Activated CD8-positive, alpha-beta T cell treated with anti-CD3 and anti-CD28 coated beads for 36 hours (primary cell): ENCODE results near the gene PBX3. TPM values are rescaled to one million over a fixed set of nuclear protein-coding genes. Genes with fewer than 3 reads are reported as not detected.

ENCODE experiments used
- ATAC-seq: fragments of 200-7000 bp; cut with Tn5 transposase; one replicate; pipeline ENCODE4 v1.10.0; 2021; ENCODE audit warnings: mild to moderate bottlenecking, moderate library complexity
- CTCF ChIA-PET: fragments of 350-600 bp; sonication (Branson Sonifier 250); formaldehyde crosslinking; loops from one replicate; lab custom pipeline; 2021; ENCODE audit warnings: antibody characterized with exemption; lab: Charles Lee
- POLR2A ChIA-PET: fragments of 350-600 bp; sonication (Branson Sonifier 250); formaldehyde crosslinking; loops from one replicate; lab custom pipeline; 2021; ENCODE audit warnings: antibody characterized with exemption; lab: Charles Lee
- DNase-seq: peaks from one replicate; pipeline ENCODE4 v3.0.0-alpha.2; 2020
- H3K27ac Mint-ChIP-seq: one replicate; pipeline ENCODE4 v1.8.0; 2021; ENCODE audit warnings: mild to moderate bottlenecking, mixed read lengths
- H3K27me3 Mint-ChIP-seq: one replicate; pipeline ENCODE4 v1.8.0; 2021; ENCODE audit warnings: mixed read lengths
- H3K36me3 Mint-ChIP-seq: one replicate; pipeline ENCODE4 v1.8.0; 2021; ENCODE audit warnings: low read depth, mixed read lengths
- H3K4me1 Mint-ChIP-seq: one replicate; pipeline ENCODE4 v1.8.0; 2021; ENCODE audit warnings: low read depth, mixed read lengths
- H3K4me3 Mint-ChIP-seq: one replicate; pipeline ENCODE4 v1.8.0; 2021; ENCODE audit warnings: mild to moderate bottlenecking, moderate library complexity, mixed read lengths
- H3K9me3 Mint-ChIP-seq: one replicate; pipeline ENCODE4 v1.8.0; 2021; ENCODE audit warnings: mixed read lengths
- intact Hi-C: fragments of 100-400 bp; cut with micrococcal nuclease; formaldehyde crosslinking; loops from one replicate; pipeline ENCODE4 v1.10.0; 2022
- total RNA-seq, 2 experiments: library from RNA; stranded (reverse); gene quantifications; one replicate each; pipeline ENCODE4 v1.2.3, GENCODE V29; 2021
- TF ChIP-seq, protein P1 (sequence below): fragments of 200-600 bp; IDR thresholded peaks from one replicate; pipeline ENCODE4 v1.8.0; 2022; ENCODE audit warnings: antibody characterized with exemption, mild to moderate bottlenecking

PBX3 gene
- total RNA-seq, 2 experiments from 2014 or later, result 11.5 to 14.1 TPM

DNA sequence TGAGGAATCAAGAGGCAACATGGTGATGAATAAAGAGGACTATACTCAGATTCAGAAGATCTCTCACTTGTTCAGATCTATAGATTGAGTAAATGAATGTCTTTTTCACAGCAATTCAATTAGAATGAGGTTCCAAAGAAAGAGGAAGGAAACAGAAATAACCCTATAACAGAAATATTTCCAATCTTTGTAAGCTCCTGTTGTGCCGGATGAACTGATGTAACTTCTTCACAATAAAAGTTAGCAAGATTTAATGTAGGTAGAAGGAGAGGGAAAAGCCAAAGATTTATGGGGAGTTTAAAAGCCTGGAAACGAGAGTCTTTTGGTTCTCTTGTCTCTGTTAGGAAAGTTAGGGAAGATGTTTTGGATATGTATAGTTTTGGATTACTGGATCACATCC lies 92.1 kb downstream of the PBX3 start:
- H3K4me1 Mint-ChIP-seq, result peaks cover 15% of the 10 kb centered on the region
- CTCF ChIA-PET, result no interaction called here
- no peak for ATAC-seq
- TF ChIP-seq, protein P1, sequence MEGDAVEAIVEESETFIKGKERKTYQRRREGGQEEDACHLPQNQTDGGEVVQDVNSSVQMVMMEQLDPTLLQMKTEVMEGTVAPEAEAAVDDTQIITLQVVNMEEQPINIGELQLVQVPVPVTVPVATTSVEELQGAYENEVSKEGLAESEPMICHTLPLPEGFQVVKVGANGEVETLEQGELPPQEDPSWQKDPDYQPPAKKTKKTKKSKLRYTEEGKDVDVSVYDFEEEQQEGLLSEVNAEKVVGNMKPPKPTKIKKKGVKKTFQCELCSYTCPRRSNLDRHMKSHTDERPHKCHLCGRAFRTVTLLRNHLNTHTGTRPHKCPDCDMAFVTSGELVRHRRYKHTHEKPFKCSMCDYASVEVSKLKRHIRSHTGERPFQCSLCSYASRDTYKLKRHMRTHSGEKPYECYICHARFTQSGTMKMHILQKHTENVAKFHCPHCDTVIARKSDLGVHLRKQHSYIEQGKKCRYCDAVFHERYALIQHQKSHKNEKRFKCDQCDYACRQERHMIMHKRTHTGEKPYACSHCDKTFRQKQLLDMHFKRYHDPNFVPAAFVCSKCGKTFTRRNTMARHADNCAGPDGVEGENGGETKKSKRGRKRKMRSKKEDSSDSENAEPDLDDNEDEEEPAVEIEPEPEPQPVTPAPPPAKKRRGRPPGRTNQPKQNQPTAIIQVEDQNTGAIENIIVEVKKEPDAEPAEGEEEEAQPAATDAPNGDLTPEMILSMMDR, result no peak
- no peak overlapping the region for H3K4me3 Mint-ChIP-seq
- intact Hi-C loops, result no loop called here
- no peaks in the 10 kb centered on the region for H3K9me3 Mint-ChIP-seq
- H3K27ac Mint-ChIP-seq, result no peak overlapping the region
- no peak for DNase-seq
- H3K27me3 Mint-ChIP-seq, result no peaks in the 10 kb centered on the region
- POLR2A ChIA-PET, result no interaction called here
- no peaks in the 10 kb centered on the region for H3K36me3 Mint-ChIP-seq

DNA sequence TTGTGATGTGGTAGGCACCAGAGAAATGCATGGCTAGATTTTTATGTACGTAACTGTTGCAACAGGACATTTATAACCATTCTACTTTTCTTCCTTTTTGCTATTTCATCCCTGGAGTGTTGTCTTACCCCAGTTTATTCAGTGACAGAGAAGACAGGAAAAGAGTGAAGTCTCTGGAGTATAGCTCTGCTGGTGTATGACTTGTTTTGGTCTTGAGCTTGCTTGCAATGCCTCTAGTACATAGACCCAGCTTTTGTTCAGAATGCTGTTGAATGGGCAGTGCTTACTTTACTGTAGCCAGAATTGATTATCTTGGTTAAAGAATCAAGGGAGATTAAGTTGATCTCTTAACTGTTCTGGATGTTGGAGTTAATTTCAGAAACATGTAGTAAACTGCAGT lies 94.3 kb downstream of the PBX3 start:
- H3K9me3 Mint-ChIP-seq, result no peaks in the 10 kb centered on the region
- no peak overlapping the region for H3K4me3 Mint-ChIP-seq
- H3K4me1 Mint-ChIP-seq, result peaks cover 15% of the 10 kb centered on the region
- ChIA-PET CTCF (interaction anchor here (0.6 to 1.1 kb wide), 3 partner anchors 11 to 26 kb away, joined by 3 read pairs; no protein-coding TSS in a partner anchor), POLR2A (no interaction called here)
- H3K27ac Mint-ChIP-seq, result no peak overlapping the region
- TF ChIP-seq, protein P1, result no peak
- peaks cover 1% of the 10 kb centered on the region for H3K36me3 Mint-ChIP-seq
- DNase-seq, result no peak
- intact Hi-C loops, result no loop called here
- H3K27me3 Mint-ChIP-seq, result no peaks in the 10 kb centered on the region
- ATAC-seq, result no peak

DNA sequence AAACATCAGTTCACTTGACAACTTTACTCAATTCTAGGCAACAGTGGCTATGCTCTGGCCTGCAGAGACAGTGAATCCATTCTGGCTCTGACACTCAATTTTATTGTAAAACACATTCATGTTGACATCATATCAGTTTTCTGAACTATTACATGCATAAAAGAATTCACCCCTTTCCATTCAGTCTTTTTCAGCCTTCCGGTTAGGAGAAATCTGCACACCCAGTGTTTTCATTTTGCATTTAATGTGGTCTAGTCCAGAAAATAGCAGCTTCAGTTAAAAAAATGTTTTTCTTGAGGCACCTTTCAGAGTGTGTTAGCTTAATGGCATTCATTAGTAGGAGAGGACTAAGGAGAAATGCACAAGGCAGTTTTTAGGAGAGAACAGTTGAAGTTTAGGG lies 95.1 kb downstream of the PBX3 start:
- H3K27me3 Mint-ChIP-seq, result no peaks in the 10 kb centered on the region
- peaks cover 15% of the 10 kb centered on the region for H3K4me1 Mint-ChIP-seq
- DNase-seq, result no peak
- no peak for ATAC-seq
- ChIA-PET POLR2A (no interaction called here), CTCF (interaction anchor here (0.6 to 1.1 kb wide), 3 partner anchors 11 to 51 kb away, joined by 3 read pairs; no protein-coding TSS in a partner anchor)
- no peak overlapping the region for H3K4me3 Mint-ChIP-seq
- intact Hi-C loops, result no loop called here
- peaks cover 3% of the 10 kb centered on the region for H3K36me3 Mint-ChIP-seq
- TF ChIP-seq, protein P1, result no peak
- no peaks in the 10 kb centered on the region for H3K9me3 Mint-ChIP-seq
- no peak overlapping the region for H3K27ac Mint-ChIP-seq

DNA sequence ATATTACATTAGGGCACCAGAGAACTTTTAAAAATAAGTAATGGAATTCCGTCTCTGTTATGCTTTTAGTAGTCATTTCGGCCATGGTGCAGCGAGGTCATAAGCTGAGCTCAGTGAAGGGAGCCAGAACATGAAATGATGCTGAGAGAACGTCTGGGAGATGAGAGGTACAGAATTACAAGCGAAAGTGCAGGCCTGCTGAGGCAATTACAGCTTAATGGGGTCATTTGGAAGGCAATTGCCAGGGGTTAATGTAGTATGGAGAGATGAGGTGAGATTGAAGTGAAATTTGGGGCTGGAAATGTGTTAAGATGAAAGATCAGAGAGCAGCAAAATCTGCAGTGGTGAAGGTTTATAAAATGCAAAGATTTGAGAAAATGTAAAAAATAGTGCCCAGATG lies 96.5 kb downstream of the PBX3 start:
- Mint-ChIP-seq H3K27me3 (no peaks in the 10 kb centered on the region), H3K4me3 (no peak overlapping the region), H3K9me3 (no peaks in the 10 kb centered on the region), H3K27ac (no peak overlapping the region), H3K36me3 (peaks cover 3% of the 10 kb centered on the region), H3K4me1 (peaks cover 15% of the 10 kb centered on the region)
- ATAC-seq (no peak), DNase-seq (no peak)
- intact Hi-C loops, result no loop called here
- ChIA-PET POLR2A (no interaction called here), CTCF (interaction anchor here (0.9 kb wide), 1 partner anchor 22 kb away, joined by 3 read pairs; no protein-coding TSS in a partner anchor)
- TF ChIP-seq, protein P1, result no peak

DNA sequence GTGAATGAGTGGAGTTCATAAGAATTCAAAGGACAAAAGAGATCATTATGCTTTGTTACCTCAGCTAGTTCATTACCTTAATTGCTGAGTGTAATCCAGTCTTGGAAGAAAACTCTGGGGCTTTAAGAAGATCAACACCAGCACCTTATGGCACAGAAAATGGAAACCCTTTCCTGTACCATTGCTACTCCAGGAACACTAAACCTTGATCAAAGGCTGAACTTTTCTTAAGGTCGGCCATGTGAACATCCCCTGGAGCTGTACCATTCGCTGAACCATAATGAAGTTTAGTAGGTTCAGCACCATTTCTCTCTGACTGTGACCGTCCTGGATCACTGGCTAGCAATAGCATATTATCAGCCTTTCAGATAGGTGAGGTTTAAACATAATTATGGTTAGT lies 97.4 kb downstream of the PBX3 start:
- ATAC-seq (no peak), DNase-seq (no peak)
- H3K9me3 Mint-ChIP-seq, result no peaks in the 10 kb centered on the region
- no peaks in the 10 kb centered on the region for H3K27me3 Mint-ChIP-seq
- H3K4me3 Mint-ChIP-seq, result no peak overlapping the region
- peaks cover 13% of the 10 kb centered on the region for H3K4me1 Mint-ChIP-seq
- ChIA-PET CTCF (interaction anchor here (0.7 kb wide), 1 partner anchor 113 kb away, joined by 3 read pairs; no protein-coding TSS in a partner anchor), POLR2A (no interaction called here)
- peaks cover 3% of the 10 kb centered on the region for H3K36me3 Mint-ChIP-seq
- no peak overlapping the region for H3K27ac Mint-ChIP-seq
- intact Hi-C loops, result no loop called here
- TF ChIP-seq, protein P1, result no peak
